ENCODE data around the gene OPN1MW3. TPM values are rescaled to one million over a fixed set of nuclear protein-coding genes. Genes with fewer than 3 reads are reported as not detected.
"Not testable (repeated sequence)": the region's sequence is repeated elsewhere in the genome, so short reads cannot be mapped to it uniquely, and the experiment has no call there.

Gene OPN1MW3
- polyA plus RNA-seq, 6 donors from 2014 or later: 0.13 TPM; not detected in 5

- not testable (repeated sequence) for DNase-seq; H3K4me1 Mint-ChIP-seq; H3K27ac Mint-ChIP-seq; H3K4me3 Mint-ChIP-seq; H3K27me3 Mint-ChIP-seq; H3K9me3 Mint-ChIP-seq; H3K36me3 Mint-ChIP-seq; ATAC-seq (ENCODE audit: low read depth in 2 of 2)
These were observed 1.3 kb downstream of the OPN1MW3 start for GRCh38 chrX:154258711-154259110.

GRCh38 chrX:154263072-154263471 is 5.7 kb downstream of the OPN1MW3 start:
- ATAC-seq (ENCODE audit: low read depth in 2 of 2); H3K27me3 Mint-ChIP-seq; H3K27ac Mint-ChIP-seq; H3K4me1 Mint-ChIP-seq; H3K4me3 Mint-ChIP-seq; H3K36me3 Mint-ChIP-seq; H3K9me3 Mint-ChIP-seq; DNase-seq: not testable (repeated sequence)

DNA sequence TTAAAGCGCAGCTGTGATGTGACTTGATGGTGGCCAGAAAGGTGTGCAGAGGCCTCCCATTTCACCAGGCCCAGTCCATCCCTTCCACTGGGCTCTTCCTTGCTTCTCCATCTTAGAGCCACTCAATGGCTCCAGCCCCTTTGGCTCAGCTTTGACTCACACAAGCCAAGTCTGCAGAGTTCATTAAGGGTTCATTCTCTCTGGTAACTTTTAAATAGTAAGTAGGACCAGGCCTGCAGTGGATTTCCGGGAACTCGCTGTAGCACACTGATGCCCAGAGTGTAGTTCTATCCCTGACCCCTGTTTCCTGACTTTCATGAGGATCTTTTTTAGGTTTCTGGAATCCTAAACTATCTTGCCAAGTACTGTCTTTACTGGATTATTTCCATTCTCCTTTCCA is 11.9 kb downstream of the OPN1MW3 start:
- H3K4me3 Mint-ChIP-seq, H3K9me3 Mint-ChIP-seq: not testable (repeated sequence)

DNA sequence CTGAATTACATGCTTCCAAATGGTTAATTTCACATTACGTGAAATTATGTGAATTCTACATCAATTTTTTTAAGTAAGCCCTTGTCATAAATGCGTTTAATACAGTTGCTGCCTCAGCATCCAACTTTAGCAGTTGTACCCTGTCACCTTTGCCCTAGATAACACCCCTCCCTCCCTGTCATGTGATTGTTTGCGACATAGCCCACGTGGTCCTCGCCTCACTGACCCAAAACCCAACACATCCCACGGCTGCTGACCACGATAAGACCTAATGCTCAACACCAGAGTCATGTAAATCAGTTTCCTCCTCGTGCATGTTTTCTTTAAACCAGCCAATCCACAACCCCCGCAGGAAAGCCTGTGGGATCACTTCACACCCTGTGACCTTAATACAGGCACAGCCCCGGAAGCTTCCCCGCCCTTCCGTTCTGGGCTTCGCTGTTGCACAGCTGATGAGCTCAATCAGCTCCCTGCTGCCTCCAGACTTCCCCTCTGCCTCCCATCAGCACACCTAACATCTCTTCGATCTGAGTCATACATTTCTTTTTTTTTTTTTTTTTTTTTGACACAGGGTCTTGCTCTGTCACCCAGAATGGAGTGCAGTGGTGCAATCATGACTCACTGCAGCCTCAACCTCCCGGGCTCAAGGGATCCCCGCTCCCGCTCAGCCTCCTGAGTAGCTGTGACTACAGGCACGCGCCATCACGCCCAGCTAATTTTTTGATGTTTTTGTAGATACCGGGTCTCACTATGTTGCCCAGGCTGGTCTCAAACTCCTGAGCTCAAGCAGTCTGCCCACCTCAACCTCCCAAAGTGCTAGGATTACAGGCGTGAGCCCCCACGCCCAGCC is 27.3 kb downstream of the OPN1MW3 start:
- H3K4me1 Mint-ChIP-seq, H3K27ac Mint-ChIP-seq, H3K36me3 Mint-ChIP-seq, H3K4me3 Mint-ChIP-seq, H3K9me3 Mint-ChIP-seq, H3K27me3 Mint-ChIP-seq, DNase-seq: not testable (repeated sequence)
- peak; percentile 92 to 93 for ATAC-seq (ENCODE audit: low read depth in 2 of 2)

More for the DNA sequence above, 11.9 kb downstream of the OPN1MW3 start:
- ATAC-seq (ENCODE audit: low read depth in 2 of 2); H3K4me1 Mint-ChIP-seq; H3K27me3 Mint-ChIP-seq; H3K27ac Mint-ChIP-seq; H3K36me3 Mint-ChIP-seq; DNase-seq: not testable (repeated sequence)

- not testable (repeated sequence) for H3K4me1 Mint-ChIP-seq; H3K27me3 Mint-ChIP-seq; H3K36me3 Mint-ChIP-seq; H3K9me3 Mint-ChIP-seq; H3K27ac Mint-ChIP-seq; H3K4me3 Mint-ChIP-seq; DNase-seq; ATAC-seq (ENCODE audit: low read depth in 2 of 2)
These were observed 29.0 kb downstream of the OPN1MW3 start for GRCh38 chrX:154286406-154286805.

DNA sequence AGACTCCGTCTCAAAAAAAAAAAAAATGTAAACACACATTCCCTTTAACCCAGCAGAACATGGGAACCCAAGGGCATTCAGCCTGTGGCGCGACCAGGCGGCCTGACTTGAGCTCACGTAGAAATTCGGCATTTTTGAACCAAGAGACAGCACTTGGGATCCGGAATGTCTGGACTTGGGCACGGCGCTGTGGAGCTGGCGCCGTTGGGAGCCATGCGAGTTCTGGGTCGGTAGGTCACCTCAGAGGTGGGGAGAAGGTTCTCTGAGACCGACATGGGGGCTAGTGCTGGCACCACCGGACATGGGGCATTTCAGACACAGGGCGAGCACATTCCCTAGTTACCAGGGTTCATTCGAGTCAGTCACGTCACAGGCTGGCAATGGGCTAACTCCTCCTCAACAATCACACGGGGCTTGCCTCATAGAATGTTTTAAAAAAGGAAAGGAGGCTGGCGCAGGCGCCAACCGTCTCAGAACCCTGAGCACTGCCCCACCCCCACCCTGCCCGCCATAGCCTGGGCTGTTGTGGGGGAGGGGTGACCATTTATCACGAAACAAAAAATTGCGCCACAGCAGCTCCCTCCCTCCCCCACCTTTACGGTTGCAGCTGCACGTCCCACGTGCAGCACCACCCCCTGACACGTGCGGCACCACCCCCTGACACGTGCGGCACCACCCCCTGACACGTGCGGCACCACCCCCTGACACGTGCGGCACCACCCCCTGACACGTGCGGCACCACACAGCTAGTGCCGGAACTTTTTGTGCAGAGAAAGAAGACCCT is 37.6 kb downstream of the OPN1MW3 start, which contains the start of gene TEX28:
TEX28 (minus strand) TSS at position 334 of the 784 bp plus-strand sequence. CDS start 3,007 bp downstream, outside the sequence.
- H3K9me3 Mint-ChIP-seq: peaks cover 0 to 7% (median 0%) of the 10 kb centered on the region in 7 donors
- H3K4me1 Mint-ChIP-seq: peaks cover 0 to 13% (median 10%) of the 10 kb centered on the region in 3 donors
- no peak within 1 kb of the TSS for H3K27ac Mint-ChIP-seq
- no peaks in the 10 kb centered on the region for H3K27me3 Mint-ChIP-seq
- H3K36me3 Mint-ChIP-seq: no peaks in the 10 kb centered on the region
- DNase-seq: no peak
- peak within 1 kb of the TSS in 1 of 8 donors; percentile 47 for H3K4me3 Mint-ChIP-seq
- no peak for ATAC-seq (ENCODE audit: low read depth in 2 of 2)

- no peaks in the 10 kb centered on the region for H3K36me3 Mint-ChIP-seq
- H3K27me3 Mint-ChIP-seq: no peaks in the 10 kb centered on the region
- H3K4me1 Mint-ChIP-seq: peaks cover 0 to 13% (median 10%) of the 10 kb centered on the region in 3 donors
- peak within 1 kb of the TSS in 2 of 8 donors; percentile 29 to 47 for H3K4me3 Mint-ChIP-seq
- peak within 1 kb of the TSS in 2 of 6 donors; percentile 53 to 61 for H3K27ac Mint-ChIP-seq
- peaks cover 0 to 7% (median 0%) of the 10 kb centered on the region in 7 donors for H3K9me3 Mint-ChIP-seq
- DNase-seq (no peak), ATAC-seq (ENCODE audit: low read depth in 2 of 2) (no peak)
These were observed 38.4 kb downstream of the OPN1MW3 start, which contains the start of gene TKTL1 for GRCh38 chrX:154295664-154296310. Gene TKTL1 (plus strand): TSS chrX:154295795. CDS start chrX:154295860, 65 bp downstream.

- no peak for ATAC-seq (ENCODE audit: low read depth in 2 of 2)
- Mint-ChIP-seq H3K9me3 (peaks cover 0 to 7% (median 0%) of the 10 kb centered on the region in 7 donors), H3K27me3 (no peaks in the 10 kb centered on the region), H3K27ac (peak overlapping the region in 2 of 6 donors; percentile 53 to 61), H3K36me3 (no peaks in the 10 kb centered on the region), H3K4me1 (peaks cover 0 to 13% (median 10%) of the 10 kb centered on the region in 3 donors), H3K4me3 (peak overlapping the region in 2 of 8 donors; percentile 25 to 29)
- DNase-seq: no peak
These were observed 39.3 kb downstream of the OPN1MW3 start for GRCh38 chrX:154296731-154297130.

GRCh38 chrX:154298312-154298711 is 40.9 kb downstream of the OPN1MW3 start:
- Mint-ChIP-seq H3K36me3 (no peaks in the 10 kb centered on the region), H3K9me3 (peaks cover 0 to 8% (median 0%) of the 10 kb centered on the region in 7 donors), H3K27me3 (no peaks in the 10 kb centered on the region), H3K4me3 (peak overlapping the region in 6 of 8 donors; percentile 5 to 75 (median 28)), H3K4me1 (peaks cover 3 to 13% (median 10%) of the 10 kb centered on the region in 3 donors), H3K27ac (peak overlapping the region in 5 of 6 donors; percentile 83 to 94 (median 90))
- DNase-seq (peak; percentile 59), ATAC-seq (ENCODE audit: low read depth in 2 of 2) (peak; percentile 96 to 97)

DNA sequence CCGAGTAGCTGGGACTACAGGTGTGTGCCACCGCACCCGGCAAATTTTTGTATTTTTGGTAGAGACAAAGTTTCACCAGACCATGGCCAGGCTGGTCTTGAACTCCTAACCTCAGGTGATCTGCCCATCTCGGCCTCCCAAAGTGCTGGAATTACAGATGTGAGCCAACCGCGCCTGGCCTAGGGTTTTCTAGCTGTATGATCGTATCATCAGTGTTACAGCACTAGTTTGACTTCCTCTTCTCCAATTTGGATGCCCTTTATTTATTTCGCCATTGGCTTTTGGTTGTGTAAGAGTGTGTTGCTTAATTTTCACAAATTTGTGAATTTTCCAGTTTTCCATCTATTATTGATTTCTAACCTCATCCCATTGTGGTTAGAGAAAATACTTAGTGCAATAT is 43.4 kb downstream of the OPN1MW3 start:
- H3K4me3 Mint-ChIP-seq: no peak overlapping the region
- peaks cover 0 to 7% (median 0%) of the 10 kb centered on the region in 7 donors for H3K9me3 Mint-ChIP-seq
- H3K27me3 Mint-ChIP-seq: no peaks in the 10 kb centered on the region
- H3K4me1 Mint-ChIP-seq: peaks cover 8 to 28% (median 20%) of the 10 kb centered on the region in 3 donors
- no peaks in the 10 kb centered on the region for H3K36me3 Mint-ChIP-seq
- no peak overlapping the region for H3K27ac Mint-ChIP-seq
- ATAC-seq (ENCODE audit: low read depth in 2 of 2) (no peak), DNase-seq (no peak)

GRCh38 chrX:154302998-154303397 is 45.6 kb downstream of the OPN1MW3 start:
- ATAC-seq (ENCODE audit: low read depth in 2 of 2); H3K4me3 Mint-ChIP-seq; H3K27me3 Mint-ChIP-seq; H3K27ac Mint-ChIP-seq; H3K9me3 Mint-ChIP-seq; H3K36me3 Mint-ChIP-seq; DNase-seq: not testable (repeated sequence)
- H3K4me1 Mint-ChIP-seq: peaks cover 18 to 38% (median 26%) of the 10 kb centered on the region in 3 donors

- Mint-ChIP-seq H3K4me3 (peak overlapping the region in 1 of 8 donors; percentile 51), H3K9me3 (peaks cover 0 to 3% (median 0%) of the 10 kb centered on the region in 7 donors), H3K27ac (peak overlapping the region in 1 of 6 donors; percentile 53), H3K27me3 (no peaks in the 10 kb centered on the region), H3K4me1 (peaks cover 23 to 38% (median 27%) of the 10 kb centered on the region in 3 donors), H3K36me3 (no peaks in the 10 kb centered on the region)
- ATAC-seq (ENCODE audit: low read depth in 2 of 2) (no peak), DNase-seq (no peak)
These were observed 46.1 kb downstream of the OPN1MW3 start for GRCh38 chrX:154303476-154303875.

- no peaks in the 10 kb centered on the region for H3K27me3 Mint-ChIP-seq
- peak overlapping the region in 2 of 8 donors; percentile 9 to 54 for H3K4me3 Mint-ChIP-seq
- ATAC-seq (ENCODE audit: low read depth in 2 of 2) (no peak), DNase-seq (no peak)
- H3K4me1 Mint-ChIP-seq: peaks cover 24 to 42% (median 29%) of the 10 kb centered on the region in 3 donors
- H3K9me3 Mint-ChIP-seq: peaks cover 0 to 1% (median 0%) of the 10 kb centered on the region in 7 donors
- H3K36me3 Mint-ChIP-seq: no peaks in the 10 kb centered on the region
- peak overlapping the region in 1 of 6 donors; percentile 33 for H3K27ac Mint-ChIP-seq
These were observed 47.5 kb downstream of the OPN1MW3 start for GRCh38 chrX:154304846-154305245.
